GM18508 (cell line): ENCODE data around the gene CYB5D1.
"Not testable (repeated sequence)": the region's sequence is repeated elsewhere in the genome, so short reads cannot be mapped to it uniquely, and the experiment has no call there.

Source experiments
- ATAC-seq: cut with Tn5 transposase; IDR thresholded peaks from one replicate; pipeline ENCODE4 v1.9.1; 2021; ENCODE audit warnings: moderate number of reproducible peaks; ENCODE audit not compliant: insufficient read depth, unreplicated experiment

CYB5D1 gene

GRCh38 chr17:7857713-7858521, at the start of gene CYB5D1:
Gene CYB5D1, plus strand, starts transcription at chr17:7858003. Its CDS starts 132 bp downstream, at chr17:7858135.
- ATAC-seq: peak; percentile 18

GRCh38 chr17:7809086-7809790, 48.6 kb upstream of the CYB5D1 start:
- ATAC-seq: no peak

GRCh38 chr17:7809791-7810343, 47.9 kb upstream of the CYB5D1 start:
- ATAC-seq: not testable (repeated sequence)

- ATAC-seq: no peak
Measured at GRCh38 chr17:7811251-7811650, 46.6 kb upstream of the CYB5D1 start.

GRCh38 chr17:7814969-7815368, 42.8 kb upstream of the CYB5D1 start:
- no peak for ATAC-seq

GRCh38 chr17:7816926-7817642, 40.7 kb upstream of the CYB5D1 start:
- no peak for ATAC-seq

- ATAC-seq: no peak
Measured at GRCh38 chr17:7817643-7817964, 40.2 kb upstream of the CYB5D1 start.

GRCh38 chr17:7818026-7818425, 39.8 kb upstream of the CYB5D1 start:
- ATAC-seq: no peak

- ATAC-seq: no peak
Measured at GRCh38 chr17:7818746-7819645, 38.8 kb upstream of the CYB5D1 start.

GRCh38 chr17:7820231-7820630, 37.6 kb upstream of the CYB5D1 start:
- ATAC-seq: no peak

- no peak for ATAC-seq
Measured at GRCh38 chr17:7822126-7822525, 35.7 kb upstream of the CYB5D1 start.

GRCh38 chr17:7823581-7824001, 34.2 kb upstream of the CYB5D1 start:
- ATAC-seq: no peak

GRCh38 chr17:7824021-7824924, 33.5 kb upstream of the CYB5D1 start:
- ATAC-seq: no peak

- ATAC-seq: no peak
Measured at GRCh38 chr17:7825206-7825990, 32.4 kb upstream of the CYB5D1 start.

- ATAC-seq: no peak
Measured at GRCh38 chr17:7830616-7831015, 27.2 kb upstream of the CYB5D1 start.

- no peak for ATAC-seq
Measured at GRCh38 chr17:7831233-7831632, 26.6 kb upstream of the CYB5D1 start.

- no peak for ATAC-seq
Measured at GRCh38 chr17:7832431-7832830, 25.4 kb upstream of the CYB5D1 start.
